ENCODE results near the gene COL23A1. TPM values are rescaled to one million over a fixed set of nuclear protein-coding genes. Genes with fewer than 3 reads are reported as not detected.

The COL23A1 gene
- total and polyA plus RNA-seq, 5 donors from 2014 or later: not detected

DNA sequence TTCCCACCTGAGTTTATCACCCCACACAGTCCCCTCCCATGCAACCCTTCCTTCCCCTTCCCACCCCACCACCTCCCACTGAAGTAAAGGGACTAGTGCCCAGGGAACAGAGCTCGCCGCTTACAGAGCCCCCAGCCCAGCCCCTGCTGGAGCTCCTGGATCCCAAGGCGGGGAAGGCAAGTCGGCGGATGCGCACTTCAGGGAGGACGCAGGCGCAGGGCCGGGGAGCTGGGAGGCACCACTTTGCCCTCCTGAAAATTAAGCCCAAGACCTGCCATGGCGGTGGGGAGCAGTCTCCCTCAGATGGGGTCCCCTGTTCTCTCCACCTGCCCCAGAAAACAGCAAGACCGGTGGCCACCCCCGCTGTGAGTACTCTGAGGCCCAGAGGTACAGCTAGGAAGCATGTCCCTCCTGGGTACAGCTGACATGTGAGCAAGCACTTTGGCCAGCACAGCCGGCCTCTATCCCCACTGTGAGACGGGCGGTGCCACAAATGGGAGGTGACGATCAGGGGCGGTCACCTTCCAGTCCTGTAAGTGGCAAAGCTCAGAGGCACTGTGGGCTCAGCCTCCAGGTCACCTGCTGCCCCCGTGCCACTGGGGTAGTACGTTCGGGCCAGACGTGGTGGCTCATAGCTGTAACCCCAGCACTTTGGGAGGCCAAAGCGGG lies 45.9 kb downstream of the COL23A1 start:
- ATAC-seq (ENCODE audit: low read depth in 2 of 2): no peak
- H3K27me3 Mint-ChIP-seq: peaks cover 7% of the 10 kb centered on the region

DNA sequence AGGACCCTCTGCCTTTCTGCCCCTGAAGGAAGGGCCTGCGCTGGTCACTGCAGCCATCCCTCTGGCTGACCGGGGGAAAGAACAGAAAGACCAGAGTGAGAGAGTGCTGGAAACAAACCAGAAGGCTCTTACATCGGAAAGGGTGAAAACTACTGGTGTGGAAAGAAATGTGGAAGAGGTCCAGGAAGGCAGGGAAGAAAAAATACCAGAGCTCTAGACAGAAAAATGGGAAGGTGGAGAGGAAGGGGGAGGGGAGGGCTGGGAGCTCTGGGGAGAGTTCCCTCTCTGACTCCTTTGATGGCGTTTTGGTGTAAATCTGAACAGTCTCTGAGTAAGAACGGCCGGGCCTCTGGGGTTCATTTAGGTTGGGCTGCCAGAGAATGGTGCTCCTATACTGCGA lies 47.7 kb downstream of the COL23A1 start:
- peaks cover 12% of the 10 kb centered on the region for H3K27me3 Mint-ChIP-seq
- DNase-seq (no peak), ATAC-seq (ENCODE audit: low read depth in 2 of 2) (no peak)
- no peak overlapping the region for H3K27ac ChIP-seq (ENCODE audit: insufficient read depth, low read length, poor library complexity, severe bottlenecking)
- no peaks in the 10 kb centered on the region for H3K9me3 ChIP-seq (ENCODE audit: control insufficient read depth in 2 of 2, low read length in 2 of 2)
- H3K36me3 Mint-ChIP-seq: no peaks in the 10 kb centered on the region
- H3K27ac Mint-ChIP-seq: no peak overlapping the region
- H3K4me3 ChIP-seq (ENCODE audit: low read depth, low read length): no peak overlapping the region
- no peak overlapping the region for H3K4me3 Mint-ChIP-seq
- no peaks in the 10 kb centered on the region for H3K9me3 Mint-ChIP-seq
- no peaks in the 10 kb centered on the region for H3K36me3 ChIP-seq (ENCODE audit: control insufficient read depth, insufficient read depth, low read length)
- no peaks in the 10 kb centered on the region for H3K4me1 Mint-ChIP-seq
- no peaks in the 10 kb centered on the region for H3K27me3 ChIP-seq (ENCODE audit: control insufficient read depth, insufficient read depth, low read length)
- no peaks in the 10 kb centered on the region for H3K4me1 ChIP-seq (ENCODE audit: control insufficient read depth, insufficient read depth, low read length, poor library complexity, severe bottlenecking)

More for the DNA sequence above, 45.9 kb downstream of the COL23A1 start:
- no peaks in the 10 kb centered on the region for H3K4me1 ChIP-seq (ENCODE audit: control insufficient read depth, insufficient read depth, low read length, poor library complexity, severe bottlenecking)
- no peak for DNase-seq
- H3K36me3 ChIP-seq (ENCODE audit: control insufficient read depth, insufficient read depth, low read length): no peaks in the 10 kb centered on the region
- H3K9me3 ChIP-seq (ENCODE audit: control insufficient read depth in 2 of 2, low read length in 2 of 2): no peaks in the 10 kb centered on the region
- H3K9me3 Mint-ChIP-seq: no peaks in the 10 kb centered on the region
- H3K36me3 Mint-ChIP-seq: no peaks in the 10 kb centered on the region
- H3K27me3 ChIP-seq (ENCODE audit: control insufficient read depth, insufficient read depth, low read length): no peaks in the 10 kb centered on the region
- H3K27ac ChIP-seq (ENCODE audit: insufficient read depth, low read length, poor library complexity, severe bottlenecking): no peak overlapping the region
- H3K4me3 Mint-ChIP-seq: no peak overlapping the region
- H3K4me1 Mint-ChIP-seq: no peaks in the 10 kb centered on the region
- H3K4me3 ChIP-seq (ENCODE audit: low read depth, low read length): no peak overlapping the region
- no peak overlapping the region for H3K27ac Mint-ChIP-seq

DNA sequence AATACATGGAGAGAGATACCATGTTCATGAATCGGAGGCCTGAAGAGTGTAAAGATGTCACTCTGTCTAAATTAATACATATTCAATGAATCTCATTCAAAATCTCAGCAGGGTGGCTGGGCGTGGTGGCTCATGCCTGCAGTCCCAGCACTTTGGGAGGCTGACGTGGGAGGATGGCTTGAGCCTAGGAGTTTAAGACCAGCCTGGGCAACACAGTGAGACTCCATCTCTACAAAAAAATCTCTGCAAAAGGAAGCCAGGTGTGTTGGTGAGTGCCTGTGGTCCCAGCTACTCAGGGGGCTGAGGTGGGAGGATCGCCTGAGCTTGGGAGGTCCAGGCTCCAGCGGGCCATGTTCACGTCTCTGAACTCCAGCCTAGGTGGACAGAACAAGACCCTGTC lies 49.7 kb downstream of the COL23A1 start:
- Histone ChIP-seq H3K9me3 (ENCODE audit: control insufficient read depth in 2 of 2, low read length in 2 of 2) (no peaks in the 10 kb centered on the region), H3K27me3 (ENCODE audit: control insufficient read depth, insufficient read depth, low read length) (no peaks in the 10 kb centered on the region), H3K4me3 (ENCODE audit: low read depth, low read length) (no peak overlapping the region), H3K4me1 (ENCODE audit: control insufficient read depth, insufficient read depth, low read length, poor library complexity, severe bottlenecking) (no peaks in the 10 kb centered on the region), H3K36me3 (ENCODE audit: control insufficient read depth, insufficient read depth, low read length) (no peaks in the 10 kb centered on the region), H3K27ac (ENCODE audit: insufficient read depth, low read length, poor library complexity, severe bottlenecking) (no peak overlapping the region)
- Mint-ChIP-seq H3K4me1 (no peaks in the 10 kb centered on the region), H3K4me3 (no peak overlapping the region), H3K9me3 (no peaks in the 10 kb centered on the region), H3K27ac (no peak overlapping the region), H3K36me3 (no peaks in the 10 kb centered on the region), H3K27me3 (peaks cover 12% of the 10 kb centered on the region)
- no peak for DNase-seq
- no peak for ATAC-seq (ENCODE audit: low read depth in 2 of 2)

DNA sequence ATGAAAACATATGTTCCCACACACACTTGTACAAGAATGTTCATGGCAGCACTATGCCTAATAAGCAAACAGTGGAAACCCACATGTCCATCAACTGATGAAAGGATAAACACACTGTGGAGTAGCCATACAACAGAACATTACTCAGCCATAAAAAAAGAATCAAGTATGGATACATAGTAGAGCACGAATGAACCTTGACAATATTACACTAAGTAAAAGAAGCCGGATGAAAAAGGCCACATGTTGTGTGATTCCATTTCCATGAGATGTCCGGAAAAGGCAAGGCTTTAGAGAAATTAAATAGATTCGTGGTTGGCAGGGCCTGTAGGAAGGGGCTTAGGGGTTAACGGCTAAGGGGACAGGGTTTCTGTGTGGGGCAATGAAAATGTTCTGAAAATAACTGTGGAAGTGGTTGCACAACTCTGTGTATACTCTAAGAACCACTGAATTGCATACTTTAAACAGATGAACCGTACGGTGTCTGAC lies 51.4 kb downstream of the COL23A1 start:
- DNase-seq (no peak), ATAC-seq (ENCODE audit: low read depth in 2 of 2) (no peak)
- Histone ChIP-seq H3K27ac (ENCODE audit: insufficient read depth, low read length, poor library complexity, severe bottlenecking) (no peak overlapping the region), H3K4me3 (ENCODE audit: low read depth, low read length) (no peak overlapping the region), H3K27me3 (ENCODE audit: control insufficient read depth, insufficient read depth, low read length) (no peaks in the 10 kb centered on the region), H3K9me3 (ENCODE audit: control insufficient read depth in 2 of 2, low read length in 2 of 2) (no peaks in the 10 kb centered on the region), H3K36me3 (ENCODE audit: control insufficient read depth, insufficient read depth, low read length) (no peaks in the 10 kb centered on the region), H3K4me1 (ENCODE audit: control insufficient read depth, insufficient read depth, low read length, poor library complexity, severe bottlenecking) (no peaks in the 10 kb centered on the region)
- no peaks in the 10 kb centered on the region for H3K9me3 Mint-ChIP-seq
- H3K36me3 Mint-ChIP-seq: no peaks in the 10 kb centered on the region
- H3K27ac Mint-ChIP-seq: peak overlapping the region in 1 of 3 donors; percentile 27
- peaks cover 9% of the 10 kb centered on the region for H3K27me3 Mint-ChIP-seq
- no peak overlapping the region for H3K4me3 Mint-ChIP-seq
- H3K4me1 Mint-ChIP-seq: no peaks in the 10 kb centered on the region

DNA sequence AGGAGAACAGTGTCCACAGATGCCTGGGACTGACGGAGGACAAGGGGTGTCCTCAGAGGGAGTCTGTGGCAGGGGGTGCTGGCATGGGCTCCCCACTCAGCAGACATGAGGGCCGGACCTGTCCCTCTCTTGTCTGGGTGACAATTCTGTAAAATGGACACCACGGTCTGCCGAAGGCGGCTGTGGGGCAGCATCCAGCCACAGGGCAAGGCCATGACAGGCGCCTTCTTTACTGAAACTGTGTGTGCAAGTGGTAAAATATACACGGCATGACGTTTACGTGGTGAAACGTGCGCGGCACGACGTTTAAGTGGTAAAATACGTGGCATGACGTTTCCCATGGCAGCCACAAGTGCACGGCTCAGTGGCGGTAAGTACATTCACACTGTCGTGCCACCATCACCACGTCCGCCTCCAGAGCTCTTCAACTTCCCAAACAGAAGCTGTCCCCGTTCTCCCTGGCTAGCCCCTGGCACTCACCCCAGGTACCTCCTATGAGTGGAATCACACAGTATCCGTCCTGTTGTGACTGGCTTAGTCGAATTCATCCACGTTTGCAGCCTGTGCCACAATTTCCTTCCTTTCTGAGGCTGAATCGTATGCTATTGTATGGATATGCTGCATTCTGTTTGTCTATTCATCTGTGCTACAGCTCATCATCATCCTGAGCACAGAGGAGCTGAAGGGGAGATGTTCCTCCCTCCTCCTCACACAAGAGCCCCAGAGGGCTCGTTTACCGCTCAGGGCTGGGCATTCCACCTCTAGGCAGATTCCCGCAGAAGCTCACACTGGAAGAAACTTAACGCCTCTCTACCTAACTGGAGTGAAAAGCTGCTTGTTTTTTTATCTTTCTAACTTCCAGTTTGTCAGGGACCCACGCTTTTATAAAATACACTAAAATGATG lies 52.5 kb downstream of the COL23A1 start:
- H3K27me3 ChIP-seq (ENCODE audit: control insufficient read depth, insufficient read depth, low read length): no peaks in the 10 kb centered on the region
- H3K27ac Mint-ChIP-seq: no peak overlapping the region
- no peaks in the 10 kb centered on the region for H3K36me3 Mint-ChIP-seq
- H3K9me3 ChIP-seq (ENCODE audit: control insufficient read depth in 2 of 2, low read length in 2 of 2): no peaks in the 10 kb centered on the region
- peaks cover 9% of the 10 kb centered on the region for H3K27me3 Mint-ChIP-seq
- no peak overlapping the region for H3K4me3 ChIP-seq (ENCODE audit: low read depth, low read length)
- ATAC-seq (ENCODE audit: low read depth in 2 of 2) (no peak), DNase-seq (no peak)
- H3K4me1 ChIP-seq (ENCODE audit: control insufficient read depth, insufficient read depth, low read length, poor library complexity, severe bottlenecking): no peaks in the 10 kb centered on the region
- H3K27ac ChIP-seq (ENCODE audit: insufficient read depth, low read length, poor library complexity, severe bottlenecking): no peak overlapping the region
- no peaks in the 10 kb centered on the region for H3K4me1 Mint-ChIP-seq
- no peak overlapping the region for H3K4me3 Mint-ChIP-seq
- H3K9me3 Mint-ChIP-seq: no peaks in the 10 kb centered on the region
- H3K36me3 ChIP-seq (ENCODE audit: control insufficient read depth, insufficient read depth, low read length): no peaks in the 10 kb centered on the region

DNA sequence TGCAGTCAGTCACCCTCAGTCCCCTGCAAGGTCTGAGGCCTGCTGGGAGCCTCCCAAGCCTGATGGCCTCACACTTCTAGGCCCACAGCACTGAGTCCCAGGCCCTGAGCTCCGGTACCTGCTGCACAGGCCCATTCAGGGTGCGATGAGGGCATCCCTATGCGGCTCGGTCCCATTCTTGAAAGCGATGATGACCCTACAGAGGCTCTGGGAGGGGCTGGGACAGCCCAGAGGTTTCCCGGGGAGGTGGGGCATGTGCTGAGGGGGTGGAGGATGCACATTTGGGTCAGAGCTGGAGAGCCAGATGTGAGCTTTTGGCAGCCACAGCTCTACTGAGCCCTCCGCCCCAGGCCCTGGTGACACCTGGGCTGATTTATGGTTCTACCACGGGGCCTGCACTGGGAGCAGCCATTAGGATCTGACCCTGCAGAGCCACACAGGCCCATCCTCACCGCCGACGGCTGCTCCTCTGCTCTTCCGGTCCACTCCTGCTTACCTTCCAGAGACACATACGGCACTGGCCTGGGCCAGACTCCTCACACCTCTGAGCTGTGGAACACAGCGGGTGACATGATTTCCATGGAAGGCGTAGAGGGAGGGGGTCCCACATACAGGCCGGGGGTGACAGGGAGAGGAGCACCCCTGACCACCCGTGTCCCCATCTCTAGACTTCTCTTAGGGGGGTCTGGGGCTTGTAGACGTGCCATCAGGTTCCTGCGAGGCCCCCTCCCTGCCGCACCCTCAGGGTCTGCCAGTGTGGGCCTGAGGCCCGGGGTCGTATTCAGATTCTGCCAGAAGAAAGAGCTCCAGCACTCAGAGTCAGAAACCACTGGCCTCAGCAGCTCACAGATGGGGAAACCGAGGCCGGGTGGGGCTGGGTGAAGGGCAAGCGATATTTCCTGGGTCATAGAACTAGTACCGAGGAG lies 53.4 kb downstream of the COL23A1 start:
- Mint-ChIP-seq H3K27me3 (peaks cover 5% of the 10 kb centered on the region), H3K36me3 (no peaks in the 10 kb centered on the region), H3K27ac (no peak overlapping the region), H3K9me3 (no peaks in the 10 kb centered on the region), H3K4me3 (no peak overlapping the region), H3K4me1 (no peaks in the 10 kb centered on the region)
- H3K27me3 ChIP-seq (ENCODE audit: control insufficient read depth, insufficient read depth, low read length): no peaks in the 10 kb centered on the region
- no peaks in the 10 kb centered on the region for H3K9me3 ChIP-seq (ENCODE audit: control insufficient read depth in 2 of 2, low read length in 2 of 2)
- H3K4me1 ChIP-seq (ENCODE audit: control insufficient read depth, insufficient read depth, low read length, poor library complexity, severe bottlenecking): no peaks in the 10 kb centered on the region
- no peaks in the 10 kb centered on the region for H3K36me3 ChIP-seq (ENCODE audit: control insufficient read depth, insufficient read depth, low read length)
- DNase-seq (no peak), ATAC-seq (ENCODE audit: low read depth in 2 of 2) (no peak)
- H3K4me3 ChIP-seq (ENCODE audit: low read depth, low read length): no peak overlapping the region
- H3K27ac ChIP-seq (ENCODE audit: insufficient read depth, low read length, poor library complexity, severe bottlenecking): no peak overlapping the region

DNA sequence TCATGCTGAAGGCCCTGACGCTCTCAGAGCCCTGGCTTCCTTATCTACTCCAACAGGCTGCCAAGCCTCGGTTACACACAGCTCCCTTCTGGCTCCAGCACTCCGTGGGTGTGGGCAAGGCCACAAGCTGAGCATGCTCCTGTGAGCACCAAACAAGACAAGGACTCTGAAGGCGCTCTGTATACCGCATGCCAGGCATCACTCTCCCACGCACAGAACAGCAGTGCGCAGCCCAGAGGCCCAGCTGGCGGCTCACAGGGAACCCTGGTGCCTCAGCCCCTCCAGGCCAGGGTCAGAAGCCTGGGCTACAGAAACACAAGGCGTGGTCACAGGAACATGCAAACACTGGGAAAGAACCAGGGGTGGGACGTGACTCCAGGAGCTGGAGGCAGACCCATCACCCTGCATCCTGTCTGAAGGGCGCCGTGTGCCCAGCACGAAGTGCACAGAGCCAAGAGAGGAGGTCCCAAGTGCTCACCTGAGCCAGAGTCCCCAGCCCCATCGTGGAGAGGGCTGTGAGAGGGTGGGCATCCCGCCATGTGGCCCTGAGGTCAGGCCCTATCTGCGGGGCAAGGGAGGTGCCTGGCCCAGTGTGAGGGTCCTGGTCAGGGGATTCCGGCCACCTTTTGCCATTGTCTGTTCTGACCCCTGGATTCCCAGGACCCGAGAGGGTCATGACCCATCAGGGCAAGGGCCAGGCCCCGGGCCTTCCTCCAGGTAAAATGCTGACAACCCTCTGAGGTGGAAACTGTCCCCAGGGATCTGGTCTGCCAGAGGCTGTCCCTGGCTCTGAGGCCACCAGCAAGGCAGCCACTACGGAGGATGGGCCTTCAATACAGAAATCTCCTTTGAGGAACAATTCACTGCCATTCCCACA lies 54.7 kb downstream of the COL23A1 start:
- Histone ChIP-seq H3K27ac (ENCODE audit: insufficient read depth, low read length, poor library complexity, severe bottlenecking) (no peak overlapping the region), H3K9me3 (ENCODE audit: control insufficient read depth in 2 of 2, low read length in 2 of 2) (no peaks in the 10 kb centered on the region), H3K36me3 (ENCODE audit: control insufficient read depth, insufficient read depth, low read length) (no peaks in the 10 kb centered on the region), H3K27me3 (ENCODE audit: control insufficient read depth, insufficient read depth, low read length) (no peaks in the 10 kb centered on the region), H3K4me1 (ENCODE audit: control insufficient read depth, insufficient read depth, low read length, poor library complexity, severe bottlenecking) (no peaks in the 10 kb centered on the region), H3K4me3 (ENCODE audit: low read depth, low read length) (no peak overlapping the region)
- no peak for ATAC-seq (ENCODE audit: low read depth in 2 of 2)
- no peak for DNase-seq
- no peaks in the 10 kb centered on the region for H3K4me1 Mint-ChIP-seq
- H3K27me3 Mint-ChIP-seq: peaks cover 5% of the 10 kb centered on the region
- H3K27ac Mint-ChIP-seq: peak overlapping the region in 1 of 3 donors; percentile 85
- no peaks in the 10 kb centered on the region for H3K9me3 Mint-ChIP-seq
- no peaks in the 10 kb centered on the region for H3K36me3 Mint-ChIP-seq
- no peak overlapping the region for H3K4me3 Mint-ChIP-seq

Data from CD4-positive, CD25-positive, alpha-beta regulatory T cell (primary cell).